Keratinocyte (primary cell): ENCODE measurements around the gene IQCE. TPM values are rescaled to one million over a fixed set of nuclear protein-coding genes. Genes with fewer than 3 reads are reported as not detected.

Experiments
- DNase-seq: peaks from one replicate; pipeline ENCODE4 v3.0.0-alpha.2; 2011; ENCODE audit warnings: low read depth, missing footprints, low spot score
- FAIRE-seq: peaks from 2 replicates; lab custom pipeline; 2011; peaks lifted over from hg19 to GRCh38; lab: Jason Lieb, UNC
- H2AFZ ChIP-seq: 2 replicates; pipeline ENCODE4 v1.6.0; 2012; ENCODE audit warnings: low read length, control low read depth, inconsistent platforms; ENCODE audit not compliant: control insufficient read depth
- H3K27ac ChIP-seq: 2 replicates; pipeline ENCODE4 v1.5.1; 2011; ENCODE audit warnings: low read length; ENCODE audit not compliant: control insufficient read depth, insufficient read depth
- H3K27me3 ChIP-seq: 3 replicates; pipeline ENCODE4 v1.6.0; 2011; ENCODE audit warnings: low read length; ENCODE audit not compliant: control insufficient read depth, insufficient read depth; ENCODE audit errors: extremely low read depth
- H3K36me3 ChIP-seq, 2 experiments: 2 replicates in 1 of 2; 3 replicates in 1 of 2; pipeline ENCODE4 v1.5.1; 2011; ENCODE audit warnings: low read length in 2 of 2, mild to moderate bottlenecking in 1 of 2; ENCODE audit not compliant: control insufficient read depth in 2 of 2, insufficient read depth in 2 of 2; ENCODE audit errors: extremely low read depth in 1 of 2
- H3K4me1 ChIP-seq: 3 replicates; pipeline ENCODE4 v1.5.1; 2011; ENCODE audit warnings: low read length; ENCODE audit not compliant: control insufficient read depth, insufficient read depth; ENCODE audit errors: extremely low read depth
- H3K4me2 ChIP-seq: 3 replicates; pipeline ENCODE4 v1.6.0; 2011; ENCODE audit warnings: low read depth, low read length; ENCODE audit not compliant: control insufficient read depth, insufficient read depth; ENCODE audit errors: extremely low read depth
- H3K4me3 ChIP-seq, 3 experiments: fragments of 200-600 bp in 1 of 3; sonication (generic) in 1 of 3; 2 replicates in 2 of 3; 3 replicates in 1 of 3; pipeline ENCODE4 v1.5.1; 2011 to 2016; ENCODE audit warnings: low read length in 3 of 3, mild to moderate bottlenecking in 3 of 3, control low read depth in 2 of 3, inconsistent platforms in 1 of 3, low read depth in 1 of 3, mixed read lengths in 1 of 3, mixed run types in 1 of 3, moderate library complexity in 1 of 3; ENCODE audit not compliant: control insufficient read depth in 2 of 3, insufficient read depth in 2 of 3; ENCODE audit errors: extremely low read depth in 1 of 3
- H3K79me2 ChIP-seq: 2 replicates; pipeline ENCODE4 v1.6.0; 2012; ENCODE audit warnings: low read length; ENCODE audit not compliant: control insufficient read depth, insufficient read depth
- H3K9ac ChIP-seq: 3 replicates; pipeline ENCODE4 v1.6.0; 2011; ENCODE audit warnings: low read length; ENCODE audit not compliant: control insufficient read depth, insufficient read depth; ENCODE audit errors: extremely low read depth
- H3K9me1 ChIP-seq: 3 replicates; pipeline ENCODE4 v1.6.0; 2011; ENCODE audit warnings: low read length; ENCODE audit not compliant: control insufficient read depth, insufficient read depth; ENCODE audit errors: extremely low read depth
- H3K9me3 ChIP-seq: 2 replicates; pipeline ENCODE4 v1.5.1; 2012; ENCODE audit warnings: low read depth, low read length; ENCODE audit not compliant: control insufficient read depth
- H4K20me1 ChIP-seq: 3 replicates; pipeline ENCODE4 v1.6.0; 2011; ENCODE audit warnings: low read length; ENCODE audit not compliant: control insufficient read depth, insufficient read depth; ENCODE audit errors: extremely low read depth
- CTCF ChIP-seq, 3 experiments: IDR thresholded peaks in 1 of 3; conservative IDR thresholded peaks in 1 of 3; optimal IDR thresholded peaks in 1 of 3; 2 replicates in 2 of 3; 3 replicates in 1 of 3; pipeline versions ENCODE3 to v1.5.1; 2011; ENCODE audit warnings: low read length in 3 of 3, mild to moderate bottlenecking in 3 of 3, moderate library complexity in 2 of 3, control low read depth in 1 of 3, inconsistent platforms in 1 of 3; ENCODE audit not compliant: insufficient read depth in 2 of 3; ENCODE audit errors: extremely low read depth in 1 of 3
- EZH2 ChIP-seq: IDR thresholded peaks from one replicate; pipeline ENCODE4 v1.6.1; 2012; ENCODE audit warnings: inconsistent platforms, mild to moderate bottlenecking, low read length, moderate library complexity
- dilution Hi-C: fragments of 300-500 bp; cut with MboI; formaldehyde crosslinking; loops from one replicate; pipeline ENCODE4 v1.7.0; 2020; ENCODE audit warnings: low sequenced_read_pairs; ENCODE audit not compliant: extremely low pct_ligation_motif_present
- polyA plus RNA-seq, 5 experiments: library from polyadenylated mRNA; depleted of rRNA in 3 of 5; stranded (reverse) in 3 of 5; stranded (forward) in 1 of 5; unstranded in 1 of 5; fragments of >200 nt; gene quantifications; 1 replicate in 1 of 5; 2 replicates in 3 of 5; 3 replicates in 1 of 5; pipeline versions ENCODE4 v1.2.1 to v1.2.3, GENCODE V29; 2011 to 2012; ENCODE audit warnings: missing spikeins in 2 of 5, low read depth in 1 of 5, low replicate concordance in 1 of 5

The IQCE gene
- polyA plus RNA-seq, 1 donor (not counting 4 experiments of a cell fraction or from before 2014, with no cell fraction given), result 5.2 TPM

GRCh38 chr7:2635148-2635668 lies 76.4 kb downstream of the IQCE start:
- Histone ChIP-seq H2AFZ (no peak overlapping the region), H3K4me3 (no peak overlapping the region), H3K9me1 (peaks cover 5% of the 10 kb centered on the region), H3K27ac (no peak overlapping the region), H3K79me2 (peaks cover 69% of the 10 kb centered on the region), H3K9me3 (no peaks in the 10 kb centered on the region), H3K4me1 (peaks cover 17% of the 10 kb centered on the region), H4K20me1 (peaks cover 13% of the 10 kb centered on the region), H3K4me2 (no peak overlapping the region), H3K36me3 (peaks cover 2 to 3% of the 10 kb centered on the region in 2 experiments), H3K9ac (no peak overlapping the region), H3K27me3 (no peaks in the 10 kb centered on the region)
- DNase-seq (no peak), FAIRE-seq (no peak)
- no peak for TF ChIP-seq EZH2
- TF ChIP-seq CTCF (optimal IDR thresholded peaks at IDR 0.05 in 1 of 3, IDR thresholded peaks at IDR 0.05 in 1 of 3, conservative IDR thresholded peaks at IDR 0.05 in 1 of 3; ENCODE audit: extremely low read depth in 1 of 3, insufficient read depth in 2 of 3, low read length in 3 of 3), result no peak
- dilution Hi-C loops, result no loop called here

- H4K20me1 ChIP-seq, result peaks cover 13% of the 10 kb centered on the region
- H3K4me3 ChIP-seq, result no peak overlapping the region
- peaks cover 76% of the 10 kb centered on the region for H3K79me2 ChIP-seq
- H3K27me3 ChIP-seq, result no peaks in the 10 kb centered on the region
- no peak overlapping the region for H2AFZ ChIP-seq
- H3K36me3 ChIP-seq, result peaks cover 2 to 3% of the 10 kb centered on the region in 2 experiments
- no peak overlapping the region for H3K27ac ChIP-seq
- dilution Hi-C loops, result no loop called here
- TF ChIP-seq EZH2, result no peak
- no peak for TF ChIP-seq CTCF (optimal IDR thresholded peaks at IDR 0.05 in 1 of 3, IDR thresholded peaks at IDR 0.05 in 1 of 3, conservative IDR thresholded peaks at IDR 0.05 in 1 of 3; ENCODE audit: extremely low read depth in 1 of 3, insufficient read depth in 2 of 3, low read length in 3 of 3)
- no peaks in the 10 kb centered on the region for H3K9me3 ChIP-seq
- H3K4me2 ChIP-seq, result no peak overlapping the region
- H3K4me1 ChIP-seq, result peaks cover 24% of the 10 kb centered on the region
- peaks cover 5% of the 10 kb centered on the region for H3K9me1 ChIP-seq
- DNase-seq (no peak), FAIRE-seq (no peak)
- no peak overlapping the region for H3K9ac ChIP-seq
These were observed 77.3 kb downstream of the IQCE start for GRCh38 chr7:2635810-2636701.
